Epidermal melanocyte (primary cell): ENCODE measurements around the gene CD300LG.
"Not testable (repeated sequence)": the region's sequence is repeated elsewhere in the genome, so short reads cannot be mapped to it uniquely, and the experiment has no call there.

Source experiments
- DNase-seq: peaks from one replicate; pipeline ENCODE4 v3.0.0; 2011; ENCODE audit warnings: low spot score; ENCODE audit not compliant: insufficient read length

CD300LG gene

GRCh38 chr17:43877451-43878155 lies 30.6 kb downstream of the CD300LG start:
- DNase-seq: no peak

GRCh38 chr17:43878260-43879175 lies 31.5 kb downstream of the CD300LG start:
- DNase-seq: peak; percentile 84

- DNase-seq: no peak
Observed at GRCh38 chr17:43879723-43880419, 32.9 kb downstream of the CD300LG start.

- no peak for DNase-seq
Observed at GRCh38 chr17:43880420-43880991, 33.5 kb downstream of the CD300LG start.

- DNase-seq: no peak
Observed at GRCh38 chr17:43881181-43881580, 34.2 kb downstream of the CD300LG start.

- DNase-seq: no peak
Observed at GRCh38 chr17:43881758-43882505, 35.0 kb downstream of the CD300LG start.

GRCh38 chr17:43882761-43883415 lies 35.9 kb downstream of the CD300LG start:
- no peak for DNase-seq

GRCh38 chr17:43888548-43888947 lies 41.6 kb downstream of the CD300LG start:
- no peak for DNase-seq

GRCh38 chr17:43890240-43890639 lies 43.3 kb downstream of the CD300LG start:
- no peak for DNase-seq

GRCh38 chr17:43891851-43892646 lies 45.1 kb downstream of the CD300LG start:
- peak; percentile 65 for DNase-seq

GRCh38 chr17:43892647-43892952 lies 45.6 kb downstream of the CD300LG start:
- DNase-seq: no peak

- DNase-seq: not testable (repeated sequence)
Observed at GRCh38 chr17:43894494-43894893, 47.5 kb downstream of the CD300LG start.

GRCh38 chr17:43897831-43898230 lies 50.9 kb downstream of the CD300LG start:
- DNase-seq: no peak

GRCh38 chr17:43898446-43898845 lies 51.5 kb downstream of the CD300LG start:
- no peak for DNase-seq

- DNase-seq: peak; percentile 95
Observed at GRCh38 chr17:43900183-43900857, 53.3 kb downstream of the CD300LG start.

- no peak for DNase-seq
Observed at GRCh38 chr17:43900858-43901754, 54.1 kb downstream of the CD300LG start.

GRCh38 chr17:43901861-43902589 lies 55.0 kb downstream of the CD300LG start:
- DNase-seq: no peak
